ENCODE results near the gene ERRFI1.

GRCh38 chr1:7989762-7990428, 36.2 kb downstream of the ERRFI1 start:
- TF ChIP-seq POLR2A (IDR thresholded peaks at IDR 0.05) (no peak), CTCF (IDR thresholded peaks at IDR 0.05) (no peak)
